DOHH2 (cell line): ENCODE results near the gene ARID1B.

Experiments used
- H3F3A ChIP-seq: fragments of 200-600 bp; sonication (generic), shearing (Covaris generic); 2 replicates; pipeline ENCODE4 v1.6.0; 2016; ENCODE audit warnings: antibody characterized with exemption, mild to moderate bottlenecking; ENCODE audit not compliant: control insufficient read depth, insufficient read depth
- H3K27ac ChIP-seq: fragments of 200-600 bp; sonication (generic); 2 replicates; pipeline ENCODE4 v1.5.1; 2014; ENCODE audit warnings: low read depth, mild to moderate bottlenecking, low read length, moderate library complexity
- H3K27me3 ChIP-seq: fragments of 200-600 bp; sonication (generic); 2 replicates; pipeline ENCODE4 v1.6.1; 2014; ENCODE audit warnings: mild to moderate bottlenecking, low read length, mixed read lengths; ENCODE audit not compliant: control insufficient read depth
- H3K36me3 ChIP-seq: fragments of 200-600 bp; sonication (generic); 2 replicates; pipeline ENCODE4 v1.6.1; 2014; ENCODE audit warnings: mild to moderate bottlenecking, low read length, moderate library complexity, mixed read lengths; ENCODE audit not compliant: control insufficient read depth
- H3K4me1 ChIP-seq: fragments of 200-600 bp; sonication (generic); 2 replicates; pipeline ENCODE4 v1.6.1; 2014; ENCODE audit warnings: mild to moderate bottlenecking, low read length, mixed read lengths; ENCODE audit not compliant: control insufficient read depth
- H3K4me2 ChIP-seq: fragments of 200-600 bp; sonication (generic); 2 replicates; pipeline ENCODE4 v1.6.0; 2014; ENCODE audit warnings: mild to moderate bottlenecking, low read length, moderate library complexity
- H3K4me3 ChIP-seq: fragments of 200-600 bp; sonication (generic); 2 replicates; pipeline ENCODE4 v1.5.1; 2014; ENCODE audit warnings: mild to moderate bottlenecking, low read length, mixed read lengths
- H3K79me2 ChIP-seq: fragments of 200-600 bp; sonication (generic); 2 replicates; pipeline ENCODE4 v1.6.1; 2014; ENCODE audit warnings: mild to moderate bottlenecking, low read length, mixed read lengths; ENCODE audit not compliant: control insufficient read depth
- H3K9me2 ChIP-seq: fragments of 200-600 bp; sonication (generic); replicated peaks from 2 replicates; pipeline ENCODE4 v1.6.1; 2014; ENCODE audit warnings: mild to moderate bottlenecking, low read length, mixed read lengths; ENCODE audit not compliant: control insufficient read depth
- H3K9me3 ChIP-seq: fragments of 200-600 bp; sonication (generic); 2 replicates; pipeline ENCODE4 v1.6.1; 2014; ENCODE audit warnings: antibody characterized with exemption, low read length, mixed read lengths; ENCODE audit not compliant: control insufficient read depth, insufficient read depth
- H4K20me1 ChIP-seq: fragments of 200-600 bp; sonication (generic); 2 replicates; pipeline ENCODE4 v1.6.0; 2014; ENCODE audit warnings: low read depth, mild to moderate bottlenecking, antibody characterized with exemption, low read length, moderate library complexity; ENCODE audit not compliant: control insufficient read depth, insufficient read depth
- EZH2phosphoT487 ChIP-seq: fragments of 200-600 bp; sonication (generic); IDR thresholded peaks from 2 replicates; pipeline ENCODE4 v1.6.1; 2017; ENCODE audit warnings: borderline replicate concordance, mild to moderate bottlenecking, antibody characterized with exemption, low read length, moderate library complexity, mixed read lengths
- TF ChIP-seq, protein P1 (sequence below): fragments of 200-600 bp; sonication (generic); IDR thresholded peaks from one replicate; pipeline ENCODE4 v1.5.1; 2014; ENCODE audit warnings: antibody characterized with exemption, mild to moderate bottlenecking, low read depth, low read length; ENCODE audit not compliant: poor library complexity, severe bottlenecking

The ARID1B gene

DNA sequence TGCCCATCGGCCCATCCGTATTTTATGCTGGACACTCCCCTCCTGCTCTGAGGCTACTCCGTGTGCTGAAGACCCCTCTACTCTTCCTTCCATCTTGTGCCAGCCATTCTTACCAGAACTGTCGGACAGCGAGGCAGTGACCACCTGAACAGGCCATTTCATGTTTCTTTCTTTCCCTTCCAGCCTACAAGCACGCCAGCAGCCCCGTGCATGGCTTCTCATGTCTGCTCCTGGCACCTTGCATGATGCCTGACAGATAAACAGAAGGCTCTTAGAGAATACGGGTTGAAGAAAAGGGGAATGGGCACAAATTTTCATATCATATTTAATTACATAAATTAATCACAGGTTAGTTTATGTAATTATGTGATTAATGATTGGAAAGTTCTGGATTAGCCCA lies 95.7 kb downstream of the ARID1B start:
- Histone ChIP-seq H3K4me3 (no peak overlapping the region), H3K4me1 (peaks cover 3% of the 10 kb centered on the region; the same call in 1 of the 2 replicates), H3K27ac (no peak overlapping the region), H3F3A (0 out of 2 replicates have a peak, but pooled peaks cover 3% of the 10 kb centered on the region), H3K36me3 (peaks cover 31% of the 10 kb centered on the region), H4K20me1 (peaks cover 30% of the 10 kb centered on the region; the same call in 1 of the 2 replicates), H3K79me2 (peaks cover 100% of the 10 kb centered on the region), H3K9me3 (no peaks in the 10 kb centered on the region), H3K4me2 (no peak overlapping the region), H3K9me2 (no peaks in the 10 kb centered on the region), H3K27me3 (no peaks in the 10 kb centered on the region)
- TF ChIP-seq EZH2phosphoT487 = no peak
- TF ChIP-seq, protein P1, sequence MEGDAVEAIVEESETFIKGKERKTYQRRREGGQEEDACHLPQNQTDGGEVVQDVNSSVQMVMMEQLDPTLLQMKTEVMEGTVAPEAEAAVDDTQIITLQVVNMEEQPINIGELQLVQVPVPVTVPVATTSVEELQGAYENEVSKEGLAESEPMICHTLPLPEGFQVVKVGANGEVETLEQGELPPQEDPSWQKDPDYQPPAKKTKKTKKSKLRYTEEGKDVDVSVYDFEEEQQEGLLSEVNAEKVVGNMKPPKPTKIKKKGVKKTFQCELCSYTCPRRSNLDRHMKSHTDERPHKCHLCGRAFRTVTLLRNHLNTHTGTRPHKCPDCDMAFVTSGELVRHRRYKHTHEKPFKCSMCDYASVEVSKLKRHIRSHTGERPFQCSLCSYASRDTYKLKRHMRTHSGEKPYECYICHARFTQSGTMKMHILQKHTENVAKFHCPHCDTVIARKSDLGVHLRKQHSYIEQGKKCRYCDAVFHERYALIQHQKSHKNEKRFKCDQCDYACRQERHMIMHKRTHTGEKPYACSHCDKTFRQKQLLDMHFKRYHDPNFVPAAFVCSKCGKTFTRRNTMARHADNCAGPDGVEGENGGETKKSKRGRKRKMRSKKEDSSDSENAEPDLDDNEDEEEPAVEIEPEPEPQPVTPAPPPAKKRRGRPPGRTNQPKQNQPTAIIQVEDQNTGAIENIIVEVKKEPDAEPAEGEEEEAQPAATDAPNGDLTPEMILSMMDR = no peak

DNA sequence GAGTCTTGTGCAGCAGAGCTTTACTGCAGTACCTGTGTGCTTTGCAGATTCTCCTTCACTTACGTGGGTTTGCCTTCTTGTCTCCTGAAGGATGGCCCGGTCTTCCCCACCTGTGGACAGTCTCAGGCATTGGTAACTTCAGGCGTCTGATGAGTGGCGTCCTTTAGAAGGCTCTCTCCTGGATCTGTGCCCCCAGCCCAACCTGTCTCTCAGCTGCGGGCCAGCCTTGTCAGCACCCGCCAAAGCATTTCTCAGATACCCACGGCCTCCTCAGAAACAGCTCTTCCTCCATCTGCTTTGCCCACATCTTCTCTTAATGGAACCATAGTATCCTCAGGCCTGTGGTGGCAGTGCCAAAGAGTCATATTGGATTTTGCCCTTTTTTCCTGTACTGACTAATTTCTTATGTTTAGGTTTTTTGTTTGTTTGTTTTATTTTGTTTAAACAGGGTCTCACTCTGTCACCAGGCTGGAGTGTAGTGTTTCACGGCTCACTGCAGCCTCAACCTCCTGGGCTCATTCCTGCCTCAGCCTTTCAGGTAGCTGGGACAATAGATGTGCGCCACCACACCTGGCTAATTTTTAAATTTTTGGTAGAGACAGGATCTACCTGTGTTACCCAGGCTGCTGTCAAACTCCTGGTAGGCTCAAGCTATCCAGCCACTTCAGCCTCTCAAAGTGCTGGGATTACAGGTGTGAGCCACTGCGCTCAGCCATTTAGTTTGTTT lies 96.6 kb downstream of the ARID1B start:
- Histone ChIP-seq H3K27me3 (no peaks in the 10 kb centered on the region), H3K9me2 (no peaks in the 10 kb centered on the region), H3K4me2 (no peak overlapping the region), H3K79me2 (peaks cover 100% of the 10 kb centered on the region), H3K27ac (no peak overlapping the region), H3K36me3 (peaks cover 31% of the 10 kb centered on the region), H4K20me1 (peaks cover 34% of the 10 kb centered on the region; the same call in 1 of the 2 replicates), H3K9me3 (no peaks in the 10 kb centered on the region), H3F3A (no peaks in the 10 kb centered on the region), H3K4me3 (no peak overlapping the region), H3K4me1 (peaks cover 12% of the 10 kb centered on the region)
- TF ChIP-seq, protein P1 = no peak
- TF ChIP-seq EZH2phosphoT487 = no peak

DNA sequence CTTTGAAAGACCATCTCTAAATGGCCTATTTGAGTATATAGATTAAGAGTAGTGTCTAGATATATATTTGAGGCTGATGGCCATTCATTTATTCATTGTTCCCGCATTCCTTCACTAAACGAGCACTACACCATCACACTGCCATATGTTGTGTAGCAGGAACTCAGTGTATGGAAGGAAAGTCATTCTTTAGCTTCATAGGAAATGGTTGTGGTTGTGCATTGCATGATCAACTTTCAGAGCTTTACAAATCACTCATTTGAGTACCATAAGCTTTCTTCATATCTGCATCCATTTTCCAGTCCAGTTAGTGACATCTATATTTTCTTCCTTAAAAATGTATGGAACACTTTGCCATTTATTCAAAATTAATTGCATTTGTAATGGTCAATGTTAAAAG lies 97.9 kb downstream of the ARID1B start:
- Histone ChIP-seq H3K79me2 (peaks cover 100% of the 10 kb centered on the region), H3K27me3 (no peaks in the 10 kb centered on the region), H4K20me1 (peaks cover 38% of the 10 kb centered on the region; the same call in 1 of the 2 replicates), H3K4me3 (no peak overlapping the region), H3K4me1 (peaks cover 24% of the 10 kb centered on the region), H3K9me2 (no peaks in the 10 kb centered on the region), H3F3A (no peaks in the 10 kb centered on the region), H3K27ac (no peak overlapping the region), H3K4me2 (no peak overlapping the region), H3K36me3 (peaks cover 31% of the 10 kb centered on the region), H3K9me3 (no peaks in the 10 kb centered on the region)
- TF ChIP-seq EZH2phosphoT487 = no peak
- TF ChIP-seq, protein P1 = no peak
